OCI-LY7 (cell line): ENCODE data around the gene TXK. TPM values are rescaled to one million over a fixed set of nuclear protein-coding genes. Genes with fewer than 3 reads are reported as not detected.

Experiments used
- BruUV-seq: library from RNA; stranded (reverse); fragments of 400-500 nt; replicated peaks from 2 replicates; lab custom pipeline; 2021; lab: Mats Ljungman, UMichigan
- CTCF ChIA-PET: fragments of 300-600 bp; sonication (Branson Sonifier 250); formaldehyde crosslinking; loops from one replicate; lab custom pipeline; 2022; ENCODE audit warnings: antibody characterized with exemption; ENCODE audit not compliant: unreplicated experiment; lab: Charles Lee
- POLR2A ChIA-PET: fragments of 300-600 bp; sonication (Branson Sonifier 250); formaldehyde crosslinking; loops from one replicate; lab custom pipeline; 2022; ENCODE audit warnings: antibody characterized with exemption; lab: Charles Lee
- DNase-seq: peaks from one replicate; pipeline ENCODE4 v3.0.0-alpha.2; 2015; ENCODE audit warnings: low spot score
- H2AFZ ChIP-seq: fragments of 200-600 bp; sonication (generic), shearing (Covaris generic); 2 replicates; pipeline ENCODE4 v1.6.1; 2014; ENCODE audit warnings: mild to moderate bottlenecking, antibody characterized with exemption, low read length, moderate library complexity
- H3K27ac ChIP-seq: fragments of 200-600 bp; sonication (generic); 2 replicates; pipeline ENCODE4 v1.5.1; 2014; ENCODE audit warnings: mixed run types, low read depth, mild to moderate bottlenecking, moderate library complexity, low read length, inconsistent platforms; ENCODE audit not compliant: poor library complexity, severe bottlenecking
- H3K36me3 ChIP-seq: fragments of 200-600 bp; sonication (generic); 2 replicates; pipeline ENCODE4 v1.6.1; 2014; ENCODE audit warnings: mild to moderate bottlenecking, antibody characterized with exemption, low read length, moderate library complexity, mixed read lengths; ENCODE audit not compliant: insufficient read depth
- H3K4me1 ChIP-seq: fragments of 200-600 bp; sonication (generic); 2 replicates; pipeline ENCODE4 v1.5.1; 2014; ENCODE audit warnings: mild to moderate bottlenecking, low read length; ENCODE audit not compliant: insufficient read depth, poor library complexity, severe bottlenecking
- H3K4me2 ChIP-seq: fragments of 200-600 bp; sonication (generic); 2 replicates; pipeline ENCODE4 v1.6.1; 2014; ENCODE audit warnings: mild to moderate bottlenecking, low read length
- H3K4me3 ChIP-seq: fragments of 200-600 bp; sonication (generic); 2 replicates; pipeline ENCODE4 v1.5.1; 2014; ENCODE audit warnings: mild to moderate bottlenecking, low read depth, low read length; ENCODE audit not compliant: poor library complexity, severe bottlenecking
- H3K79me2 ChIP-seq: fragments of 200-600 bp; sonication (generic); 2 replicates; pipeline ENCODE4 v1.6.1; 2016; ENCODE audit warnings: low read depth, mild to moderate bottlenecking, low read length, moderate library complexity, mixed read lengths; ENCODE audit not compliant: insufficient read depth
- H3K9me2 ChIP-seq: fragments of 200-600 bp; sonication (generic); 2 replicates; pipeline ENCODE4 v1.6.1; 2016; ENCODE audit warnings: mild to moderate bottlenecking, low read length, mixed read lengths; ENCODE audit not compliant: insufficient read depth
- H3K9me3 ChIP-seq: fragments of 200-600 bp; sonication (generic); 2 replicates; pipeline ENCODE4 v1.6.1; 2014; ENCODE audit warnings: mild to moderate bottlenecking, mixed run types, low read length, mixed read lengths
- H4K20me1 ChIP-seq: fragments of 200-600 bp; sonication (generic); 2 replicates; pipeline ENCODE4 v1.6.1; 2014; ENCODE audit warnings: mild to moderate bottlenecking, antibody characterized with exemption, low read length, moderate library complexity, mixed read lengths; ENCODE audit not compliant: insufficient read depth
- EZH2phosphoT487 ChIP-seq: fragments of 200-600 bp; sonication (generic); IDR thresholded peaks from 2 replicates; pipeline ENCODE4 v1.6.1; 2018; ENCODE audit warnings: low read depth, borderline replicate concordance, mild to moderate bottlenecking, mixed run types, antibody characterized with exemption, low read length, moderate library complexity, mixed read lengths
- intact Hi-C: fragments of 100-400 bp; cut with micrococcal nuclease; formaldehyde crosslinking; loops from one replicate; pipeline ENCODE4 v1.10.0; 2022; ENCODE audit not compliant: unreplicated experiment
- total RNA-seq, 2 experiments: library from RNA; depleted of rRNA in 1 of 2; stranded (reverse); fragments of >200 nt in 1 of 2; shearing (Covaris generic) in 1 of 2; gene quantifications; 2 replicates each; pipeline ENCODE4 v1.2.3, GENCODE V29; 2014 to 2022
- TF ChIP-seq, protein P1 (sequence below): fragments of 200-600 bp; sonication (generic); conservative IDR thresholded peaks from 2 replicates; pipeline ENCODE4 v1.5.1; 2014; ENCODE audit warnings: mild to moderate bottlenecking, antibody characterized with exemption, low read length, moderate library complexity, mixed read lengths

The TXK gene
- total RNA-seq, 2 experiments from 2014 or later = 0.11 TPM; not detected in 1

GRCh38 chr4:48172651-48173050 lies 38.6 kb upstream of the TXK start:
- no TSS peak for BruUV-seq
- Histone ChIP-seq H3K79me2 (no peaks in the 10 kb centered on the region), H3K4me3 (no peak overlapping the region), H3K4me1 (peaks cover 3% of the 10 kb centered on the region), H3K9me2 (no peaks in the 10 kb centered on the region), H4K20me1 (no peaks in the 10 kb centered on the region), H2AFZ (no peak overlapping the region), H3K27ac (no peak overlapping the region), H3K9me3 (no peaks in the 10 kb centered on the region), H3K36me3 (no peaks in the 10 kb centered on the region), H3K4me2 (no peak overlapping the region)
- no peak for TF ChIP-seq EZH2phosphoT487
- TF ChIP-seq, protein P1, sequence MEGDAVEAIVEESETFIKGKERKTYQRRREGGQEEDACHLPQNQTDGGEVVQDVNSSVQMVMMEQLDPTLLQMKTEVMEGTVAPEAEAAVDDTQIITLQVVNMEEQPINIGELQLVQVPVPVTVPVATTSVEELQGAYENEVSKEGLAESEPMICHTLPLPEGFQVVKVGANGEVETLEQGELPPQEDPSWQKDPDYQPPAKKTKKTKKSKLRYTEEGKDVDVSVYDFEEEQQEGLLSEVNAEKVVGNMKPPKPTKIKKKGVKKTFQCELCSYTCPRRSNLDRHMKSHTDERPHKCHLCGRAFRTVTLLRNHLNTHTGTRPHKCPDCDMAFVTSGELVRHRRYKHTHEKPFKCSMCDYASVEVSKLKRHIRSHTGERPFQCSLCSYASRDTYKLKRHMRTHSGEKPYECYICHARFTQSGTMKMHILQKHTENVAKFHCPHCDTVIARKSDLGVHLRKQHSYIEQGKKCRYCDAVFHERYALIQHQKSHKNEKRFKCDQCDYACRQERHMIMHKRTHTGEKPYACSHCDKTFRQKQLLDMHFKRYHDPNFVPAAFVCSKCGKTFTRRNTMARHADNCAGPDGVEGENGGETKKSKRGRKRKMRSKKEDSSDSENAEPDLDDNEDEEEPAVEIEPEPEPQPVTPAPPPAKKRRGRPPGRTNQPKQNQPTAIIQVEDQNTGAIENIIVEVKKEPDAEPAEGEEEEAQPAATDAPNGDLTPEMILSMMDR = no peak
- no peak for DNase-seq
- ChIA-PET CTCF (no interaction called here), POLR2A (interaction anchor here (1.1 kb wide), 1 partner anchor 11 kb away, joined by 5 read pairs; no protein-coding TSS in a partner anchor)
- intact Hi-C loops = no loop called here

DNA sequence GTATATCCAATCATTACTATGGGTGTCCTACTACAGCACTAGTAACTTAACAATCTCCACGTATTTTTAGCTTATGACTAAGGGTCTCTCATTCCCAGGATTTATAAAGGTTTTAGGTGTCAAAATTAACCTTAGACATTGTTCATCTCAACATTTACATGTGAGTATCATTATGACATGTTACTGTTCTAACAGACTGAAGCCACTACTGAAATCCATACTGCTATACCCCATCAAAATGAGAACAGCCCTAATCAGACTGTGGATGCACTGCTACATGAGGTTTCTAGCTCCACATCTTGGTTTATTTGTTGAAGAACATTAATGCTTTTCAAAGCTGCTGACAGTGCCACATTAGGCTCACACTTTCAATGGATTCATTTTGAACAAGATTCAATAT lies 35.6 kb upstream of the TXK start:
- no TSS peak for BruUV-seq
- CTCF ChIA-PET = no interaction called here
- intact Hi-C loops = no loop called here

More for the DNA sequence above, 35.6 kb upstream of the TXK start:
- no peaks in the 10 kb centered on the region for H3K9me3 ChIP-seq
- DNase-seq = no peak
- no peak overlapping the region for H2AFZ ChIP-seq
- H3K4me1 ChIP-seq = no peaks in the 10 kb centered on the region
- H3K36me3 ChIP-seq = no peaks in the 10 kb centered on the region
- no peaks in the 10 kb centered on the region for H4K20me1 ChIP-seq
- H3K9me2 ChIP-seq = no peaks in the 10 kb centered on the region
- H3K4me3 ChIP-seq = no peak overlapping the region
- H3K79me2 ChIP-seq = no peaks in the 10 kb centered on the region
- POLR2A ChIA-PET = no interaction called here
- no peak for TF ChIP-seq EZH2phosphoT487
- TF ChIP-seq, protein P1 = no peak
- H3K4me2 ChIP-seq = no peak overlapping the region
- H3K27ac ChIP-seq = no peak overlapping the region
